SU-DHL-6 (cell line): ENCODE measurements around the gene DROSHA.

Experiments
- H2AFZ ChIP-seq: fragments of 200-600 bp; sonication (generic); 2 replicates; pipeline ENCODE4 v1.6.1; 2014; ENCODE audit warnings: low read depth, mild to moderate bottlenecking, moderate library complexity, mixed read lengths, antibody characterized with exemption, low read length; ENCODE audit not compliant: severe bottlenecking
- H3F3A ChIP-seq: fragments of 200-600 bp; shearing (Covaris generic); 2 replicates; pipeline ENCODE4 v1.6.0; 2016; ENCODE audit warnings: antibody characterized with exemption, mild to moderate bottlenecking; ENCODE audit not compliant: insufficient read depth
- H3K27ac ChIP-seq: fragments of 200-600 bp; sonication (generic); 2 replicates; pipeline ENCODE4 v1.5.1; 2016; ENCODE audit warnings: low read depth, mild to moderate bottlenecking, low read length, moderate library complexity, mixed read lengths
- H3K27me3 ChIP-seq: fragments of 200-600 bp; sonication (generic), shearing (Covaris generic); 2 replicates; pipeline ENCODE4 v1.6.0; 2014; ENCODE audit warnings: mild to moderate bottlenecking, low read length
- H3K36me3 ChIP-seq: fragments of 200-600 bp; sonication (generic); 2 replicates; pipeline ENCODE4 v1.6.1; 2014; ENCODE audit warnings: mild to moderate bottlenecking, low read length, mixed read lengths
- H3K4me2 ChIP-seq: fragments of 300-600, 200-600 bp; shearing (Covaris generic), sonication (generic); 2 replicates; pipeline ENCODE4 v1.6.0; 2014; ENCODE audit warnings: low read length, low read depth, mild to moderate bottlenecking; ENCODE audit not compliant: poor library complexity, severe bottlenecking
- H3K4me3 ChIP-seq: fragments of 200-600 bp; sonication (generic); 2 replicates; pipeline ENCODE4 v1.5.1; 2014; ENCODE audit warnings: antibody characterized with exemption, low read length, mild to moderate bottlenecking, mixed read lengths; ENCODE audit not compliant: insufficient read depth, poor library complexity, severe bottlenecking
- H3K79me2 ChIP-seq: fragments of 200-600 bp; sonication (generic); 2 replicates; pipeline ENCODE4 v1.6.1; 2014; ENCODE audit warnings: mild to moderate bottlenecking, low read length, moderate library complexity; ENCODE audit not compliant: insufficient read depth
- H3K9ac ChIP-seq: fragments of 200-600 bp; sonication (generic); 2 replicates; pipeline ENCODE4 v1.7.0; 2014; ENCODE audit warnings: mild to moderate bottlenecking, low read length
- H3K9me2 ChIP-seq: fragments of 200-600 bp; sonication (generic); replicated peaks from 2 replicates; pipeline ENCODE4 v1.6.1; 2014; ENCODE audit warnings: low read length; ENCODE audit not compliant: insufficient read depth
- H3K9me3 ChIP-seq: fragments of 200-600 bp; sonication (generic); 2 replicates; pipeline ENCODE4 v1.6.1; 2014; ENCODE audit warnings: low read length, mixed read lengths; ENCODE audit not compliant: insufficient read depth
- H4K20me1 ChIP-seq: fragments of 200-600 bp; sonication (generic); 2 replicates; pipeline ENCODE4 v1.6.1; 2014; ENCODE audit warnings: low read depth, mild to moderate bottlenecking, antibody characterized with exemption, low read length, moderate library complexity, mixed read lengths
- EZH2phosphoT487 ChIP-seq: fragments of 200-600 bp; sonication (generic), shearing (Covaris generic); conservative IDR thresholded peaks from 2 replicates; pipeline ENCODE4 v1.6.1; 2018; ENCODE audit warnings: mild to moderate bottlenecking, antibody characterized with exemption, low read length, moderate library complexity, mixed read lengths
- TF ChIP-seq, protein P1 (sequence below): fragments of 200-600 bp; sonication (generic); IDR thresholded peaks from one replicate; pipeline ENCODE4 v1.5.1; 2017; ENCODE audit warnings: antibody characterized with exemption, mild to moderate bottlenecking, low read length, moderate library complexity; ENCODE audit not compliant: insufficient read depth, poor library complexity, severe bottlenecking

The DROSHA gene, protein sequence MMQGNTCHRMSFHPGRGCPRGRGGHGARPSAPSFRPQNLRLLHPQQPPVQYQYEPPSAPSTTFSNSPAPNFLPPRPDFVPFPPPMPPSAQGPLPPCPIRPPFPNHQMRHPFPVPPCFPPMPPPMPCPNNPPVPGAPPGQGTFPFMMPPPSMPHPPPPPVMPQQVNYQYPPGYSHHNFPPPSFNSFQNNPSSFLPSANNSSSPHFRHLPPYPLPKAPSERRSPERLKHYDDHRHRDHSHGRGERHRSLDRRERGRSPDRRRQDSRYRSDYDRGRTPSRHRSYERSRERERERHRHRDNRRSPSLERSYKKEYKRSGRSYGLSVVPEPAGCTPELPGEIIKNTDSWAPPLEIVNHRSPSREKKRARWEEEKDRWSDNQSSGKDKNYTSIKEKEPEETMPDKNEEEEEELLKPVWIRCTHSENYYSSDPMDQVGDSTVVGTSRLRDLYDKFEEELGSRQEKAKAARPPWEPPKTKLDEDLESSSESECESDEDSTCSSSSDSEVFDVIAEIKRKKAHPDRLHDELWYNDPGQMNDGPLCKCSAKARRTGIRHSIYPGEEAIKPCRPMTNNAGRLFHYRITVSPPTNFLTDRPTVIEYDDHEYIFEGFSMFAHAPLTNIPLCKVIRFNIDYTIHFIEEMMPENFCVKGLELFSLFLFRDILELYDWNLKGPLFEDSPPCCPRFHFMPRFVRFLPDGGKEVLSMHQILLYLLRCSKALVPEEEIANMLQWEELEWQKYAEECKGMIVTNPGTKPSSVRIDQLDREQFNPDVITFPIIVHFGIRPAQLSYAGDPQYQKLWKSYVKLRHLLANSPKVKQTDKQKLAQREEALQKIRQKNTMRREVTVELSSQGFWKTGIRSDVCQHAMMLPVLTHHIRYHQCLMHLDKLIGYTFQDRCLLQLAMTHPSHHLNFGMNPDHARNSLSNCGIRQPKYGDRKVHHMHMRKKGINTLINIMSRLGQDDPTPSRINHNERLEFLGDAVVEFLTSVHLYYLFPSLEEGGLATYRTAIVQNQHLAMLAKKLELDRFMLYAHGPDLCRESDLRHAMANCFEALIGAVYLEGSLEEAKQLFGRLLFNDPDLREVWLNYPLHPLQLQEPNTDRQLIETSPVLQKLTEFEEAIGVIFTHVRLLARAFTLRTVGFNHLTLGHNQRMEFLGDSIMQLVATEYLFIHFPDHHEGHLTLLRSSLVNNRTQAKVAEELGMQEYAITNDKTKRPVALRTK (N-terminal part only)

DNA sequence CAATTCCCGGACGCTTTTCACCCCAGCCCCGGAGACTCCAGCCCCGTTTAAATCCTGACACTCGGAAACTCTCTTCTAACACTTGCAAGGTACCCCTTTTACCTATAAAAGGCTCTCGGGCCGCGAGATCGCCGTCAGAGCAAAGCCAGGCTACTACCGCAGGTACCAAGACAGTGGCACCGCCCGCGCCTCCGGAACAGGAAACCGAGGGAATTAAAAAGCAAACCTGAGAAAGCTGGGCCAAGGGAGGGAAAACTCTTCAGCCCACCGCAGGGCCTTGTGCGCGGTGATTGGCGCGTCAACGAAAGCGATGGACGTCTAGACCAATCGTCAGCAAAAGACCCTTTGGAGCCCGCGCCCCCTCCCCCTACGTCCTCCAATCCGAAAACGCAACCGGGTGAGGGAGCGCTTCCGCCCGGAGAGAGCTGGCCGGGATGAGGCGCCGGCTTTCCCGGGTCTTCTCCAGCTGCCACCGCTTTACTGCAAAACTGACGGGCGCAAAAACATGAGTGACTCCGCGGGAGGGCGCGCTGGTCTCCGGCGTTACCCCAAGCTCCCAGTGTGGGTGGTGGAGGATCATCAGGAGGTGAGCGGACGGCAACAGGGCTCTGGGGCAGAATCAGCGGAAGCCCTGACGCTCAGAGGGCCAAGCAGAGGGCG is at the start of gene DROSHA, which contains the start of gene C5orf22:
TSS of gene DROSHA (minus strand) at position 206 of the 660 bp plus-strand sequence. CDS start 3,034 bp downstream, outside the sequence.
TSS of gene C5orf22 (plus strand) at position 414 of the 660 bp plus-strand sequence. CDS start at position 506, 92 bp downstream.
- Histone ChIP-seq H3K36me3 (peaks cover 10% of the 10 kb centered on the region; the same call in 1 of the 2 replicates), H3K9me2 (no peaks in the 10 kb centered on the region), H3K27ac (peak within 1 kb of the TSS; percentile 79), H3K27me3 (no peaks in the 10 kb centered on the region), H3K4me3 (peak within 1 kb of the TSS; percentile 100), H4K20me1 (no peaks in the 10 kb centered on the region), H3K79me2 (peaks cover 42% of the 10 kb centered on the region), H3K4me2 (peak within 1 kb of the TSS; percentile 86), H3F3A (no peaks in the 10 kb centered on the region), H3K9ac (peak within 1 kb of the TSS; percentile 98), H2AFZ (peak within 1 kb of the TSS; percentile 99), H3K9me3 (no peaks in the 10 kb centered on the region)
- TF ChIP-seq, protein P1, sequence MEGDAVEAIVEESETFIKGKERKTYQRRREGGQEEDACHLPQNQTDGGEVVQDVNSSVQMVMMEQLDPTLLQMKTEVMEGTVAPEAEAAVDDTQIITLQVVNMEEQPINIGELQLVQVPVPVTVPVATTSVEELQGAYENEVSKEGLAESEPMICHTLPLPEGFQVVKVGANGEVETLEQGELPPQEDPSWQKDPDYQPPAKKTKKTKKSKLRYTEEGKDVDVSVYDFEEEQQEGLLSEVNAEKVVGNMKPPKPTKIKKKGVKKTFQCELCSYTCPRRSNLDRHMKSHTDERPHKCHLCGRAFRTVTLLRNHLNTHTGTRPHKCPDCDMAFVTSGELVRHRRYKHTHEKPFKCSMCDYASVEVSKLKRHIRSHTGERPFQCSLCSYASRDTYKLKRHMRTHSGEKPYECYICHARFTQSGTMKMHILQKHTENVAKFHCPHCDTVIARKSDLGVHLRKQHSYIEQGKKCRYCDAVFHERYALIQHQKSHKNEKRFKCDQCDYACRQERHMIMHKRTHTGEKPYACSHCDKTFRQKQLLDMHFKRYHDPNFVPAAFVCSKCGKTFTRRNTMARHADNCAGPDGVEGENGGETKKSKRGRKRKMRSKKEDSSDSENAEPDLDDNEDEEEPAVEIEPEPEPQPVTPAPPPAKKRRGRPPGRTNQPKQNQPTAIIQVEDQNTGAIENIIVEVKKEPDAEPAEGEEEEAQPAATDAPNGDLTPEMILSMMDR: peak; percentile 8
- TF ChIP-seq EZH2phosphoT487: no peak

DNA sequence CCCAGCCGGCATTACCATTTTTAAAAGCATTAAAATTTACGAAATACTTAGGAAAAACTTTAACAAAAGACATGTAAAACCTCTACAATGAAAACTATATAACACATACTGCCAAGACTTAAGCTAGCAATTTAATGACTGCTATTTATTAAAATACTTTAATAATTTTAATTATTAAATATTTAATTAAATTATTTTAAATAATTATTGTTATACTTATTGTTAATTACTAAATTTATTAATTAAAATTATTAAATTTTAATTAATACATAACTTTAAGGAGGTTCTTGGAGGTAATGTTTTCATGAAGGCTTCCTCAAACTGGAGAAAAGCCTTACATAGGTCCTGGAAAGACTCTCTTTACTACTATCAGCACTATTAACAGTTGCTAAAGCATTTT is 47.7 kb upstream of the DROSHA start:
- no peak overlapping the region for H3K4me2 ChIP-seq
- H3K27me3 ChIP-seq: no peaks in the 10 kb centered on the region
- H3F3A ChIP-seq: no peaks in the 10 kb centered on the region
- no peak overlapping the region for H2AFZ ChIP-seq
- H3K36me3 ChIP-seq: no peaks in the 10 kb centered on the region
- no peaks in the 10 kb centered on the region for H3K9me2 ChIP-seq
- H3K4me3 ChIP-seq: no peak overlapping the region
- H3K9ac ChIP-seq: no peak overlapping the region
- no peak overlapping the region for H3K27ac ChIP-seq
- H3K9me3 ChIP-seq: no peaks in the 10 kb centered on the region
- no peak for TF ChIP-seq EZH2phosphoT487
- TF ChIP-seq, protein P1: no peak
- H4K20me1 ChIP-seq: no peaks in the 10 kb centered on the region
- no peaks in the 10 kb centered on the region for H3K79me2 ChIP-seq

DNA sequence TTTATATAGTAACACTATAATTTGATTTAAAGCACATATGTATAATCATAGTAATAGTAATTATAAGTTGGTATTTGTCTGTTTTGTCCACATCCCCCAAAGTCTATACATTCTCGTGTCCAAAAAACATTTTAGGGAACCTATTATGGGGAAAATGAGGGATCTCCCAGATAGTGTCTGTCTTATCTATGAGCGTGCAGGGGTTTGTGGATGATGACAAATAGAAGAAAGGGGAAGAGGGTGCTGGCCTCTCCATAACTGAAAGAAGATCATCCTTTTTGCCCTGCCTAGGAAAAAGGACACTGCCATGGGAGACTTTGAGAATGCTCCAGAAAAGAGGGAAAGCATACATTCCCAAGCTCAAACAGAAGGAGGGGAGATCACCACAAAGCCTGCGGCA is 45.5 kb upstream of the DROSHA start:
- no peaks in the 10 kb centered on the region for H3K9me2 ChIP-seq
- H3K4me2 ChIP-seq: no peak overlapping the region
- H3F3A ChIP-seq: no peaks in the 10 kb centered on the region
- H3K9ac ChIP-seq: no peak overlapping the region
- H3K4me3 ChIP-seq: no peak overlapping the region
- TF ChIP-seq, protein P1: no peak
- TF ChIP-seq EZH2phosphoT487: no peak
- H2AFZ ChIP-seq: no peak overlapping the region
- H3K9me3 ChIP-seq: no peaks in the 10 kb centered on the region
- no peaks in the 10 kb centered on the region for H3K36me3 ChIP-seq
- no peaks in the 10 kb centered on the region for H4K20me1 ChIP-seq
- no peaks in the 10 kb centered on the region for H3K79me2 ChIP-seq
- H3K27ac ChIP-seq: no peak overlapping the region
- no peaks in the 10 kb centered on the region for H3K27me3 ChIP-seq
